Measurements from ENCODE around the gene MYBPC1.

DNA sequence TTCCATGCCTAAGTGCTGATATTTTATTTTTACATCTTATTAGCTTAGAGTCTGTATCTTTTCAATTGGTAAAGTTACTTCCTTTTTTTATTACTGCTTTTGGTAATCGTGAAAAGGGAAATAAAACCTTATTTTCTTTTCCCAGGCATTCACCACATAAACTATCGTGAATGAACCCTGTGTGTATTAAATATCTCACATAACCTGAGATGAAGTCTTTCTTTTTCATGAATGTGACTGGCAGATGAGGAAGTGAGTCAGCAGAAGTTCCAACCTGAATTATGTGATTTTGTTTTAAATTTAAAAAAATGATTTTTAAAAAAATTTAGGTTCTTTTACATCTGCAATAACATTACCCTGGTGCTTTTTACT lies 26.0 kb downstream of the MYBPC1 start:
- TF ChIP-seq POLR2A (IDR thresholded peaks at IDR 0.05) = no peak
- TF ChIP-seq, protein P1, sequence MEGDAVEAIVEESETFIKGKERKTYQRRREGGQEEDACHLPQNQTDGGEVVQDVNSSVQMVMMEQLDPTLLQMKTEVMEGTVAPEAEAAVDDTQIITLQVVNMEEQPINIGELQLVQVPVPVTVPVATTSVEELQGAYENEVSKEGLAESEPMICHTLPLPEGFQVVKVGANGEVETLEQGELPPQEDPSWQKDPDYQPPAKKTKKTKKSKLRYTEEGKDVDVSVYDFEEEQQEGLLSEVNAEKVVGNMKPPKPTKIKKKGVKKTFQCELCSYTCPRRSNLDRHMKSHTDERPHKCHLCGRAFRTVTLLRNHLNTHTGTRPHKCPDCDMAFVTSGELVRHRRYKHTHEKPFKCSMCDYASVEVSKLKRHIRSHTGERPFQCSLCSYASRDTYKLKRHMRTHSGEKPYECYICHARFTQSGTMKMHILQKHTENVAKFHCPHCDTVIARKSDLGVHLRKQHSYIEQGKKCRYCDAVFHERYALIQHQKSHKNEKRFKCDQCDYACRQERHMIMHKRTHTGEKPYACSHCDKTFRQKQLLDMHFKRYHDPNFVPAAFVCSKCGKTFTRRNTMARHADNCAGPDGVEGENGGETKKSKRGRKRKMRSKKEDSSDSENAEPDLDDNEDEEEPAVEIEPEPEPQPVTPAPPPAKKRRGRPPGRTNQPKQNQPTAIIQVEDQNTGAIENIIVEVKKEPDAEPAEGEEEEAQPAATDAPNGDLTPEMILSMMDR (IDR thresholded peaks at IDR 0.05 in 4 of 5, conservative IDR thresholded peaks at IDR 0.05 in 1 of 5) = no peak
